Trophoblast cell (in vitro differentiated cells and primary cell): ENCODE results near the gene HBP1. TPM values are rescaled to one million over a fixed set of nuclear protein-coding genes. Genes with fewer than 3 reads are reported as not detected.

ENCODE experiments used
- DNase-seq, 2 donors: peaks; one replicate each; pipeline ENCODE4 v3.0.0-alpha.2; 2016
- H2AFZ ChIP-seq: 2 replicates; pipeline ENCODE4 v1.6.1; 2013; ENCODE audit warnings: low read length, moderate library complexity, mild to moderate bottlenecking; ENCODE audit not compliant: insufficient read depth, poor library complexity
- H2AK5ac ChIP-seq: 2 replicates; pipeline ENCODE4 v1.6.1; 2013; ENCODE audit warnings: mild to moderate bottlenecking, low read length
- H2BK120ac ChIP-seq: 2 replicates; pipeline ENCODE4 v1.6.1; 2013; ENCODE audit warnings: low read length, mild to moderate bottlenecking, moderate library complexity; ENCODE audit not compliant: insufficient read depth, poor library complexity
- H2BK12ac ChIP-seq: 2 replicates; pipeline ENCODE4 v1.6.1; 2013; ENCODE audit warnings: mild to moderate bottlenecking, low read length, moderate library complexity
- H2BK5ac ChIP-seq: 2 replicates; pipeline ENCODE4 v1.6.1; 2013; ENCODE audit warnings: low read length, low read depth, moderate library complexity, mild to moderate bottlenecking; ENCODE audit not compliant: poor library complexity
- H3K14ac ChIP-seq: 2 replicates; pipeline ENCODE4 v1.6.1; 2013; ENCODE audit warnings: mild to moderate bottlenecking, low read length
- H3K18ac ChIP-seq: 2 replicates; pipeline ENCODE4 v1.6.1; 2013; ENCODE audit warnings: mild to moderate bottlenecking, low read length
- H3K23ac ChIP-seq: 2 replicates; pipeline ENCODE4 v1.6.1; 2013; ENCODE audit warnings: low read length
- H3K27ac ChIP-seq: 2 replicates; pipeline ENCODE4 v1.5.1; 2013; ENCODE audit warnings: low read depth, mild to moderate bottlenecking, inconsistent platforms, low read length, moderate library complexity
- H3K27me3 ChIP-seq: 2 replicates; pipeline ENCODE4 v1.6.1; 2013; ENCODE audit warnings: inconsistent platforms, mild to moderate bottlenecking, low read length, moderate library complexity; ENCODE audit not compliant: insufficient read depth
- H3K36me3 ChIP-seq, 2 experiments: 1 replicate in 1 of 2; 2 replicates in 1 of 2; pipeline ENCODE4 v1.6.1; 2013; ENCODE audit warnings: low read length in 2 of 2, mild to moderate bottlenecking in 2 of 2, moderate library complexity in 1 of 2; ENCODE audit not compliant: insufficient read depth in 2 of 2, control insufficient read depth in 1 of 2
- H3K4ac ChIP-seq: 2 replicates; pipeline ENCODE4 v1.6.1; 2013; ENCODE audit warnings: low read depth, mild to moderate bottlenecking, low read length, moderate library complexity
- H3K4me1 ChIP-seq, 2 experiments: 1 replicate in 1 of 2; 2 replicates in 1 of 2; pipeline ENCODE4 v1.6.1; 2013; ENCODE audit warnings: low read length in 2 of 2, mild to moderate bottlenecking in 2 of 2, moderate library complexity in 1 of 2; ENCODE audit not compliant: insufficient read depth in 2 of 2, control insufficient read depth in 1 of 2
- H3K4me2 ChIP-seq: 2 replicates; pipeline ENCODE4 v1.6.1; 2013; ENCODE audit warnings: inconsistent platforms, mild to moderate bottlenecking, low read length, moderate library complexity
- H3K4me3 ChIP-seq: 2 replicates; pipeline ENCODE4 v1.5.1; 2013; ENCODE audit warnings: mild to moderate bottlenecking, low read depth, low read length, inconsistent platforms
- H3K79me1 ChIP-seq: one replicate; pipeline ENCODE4 v1.6.1; 2013; ENCODE audit warnings: low read length
- H3K79me2 ChIP-seq: 2 replicates; pipeline ENCODE4 v1.6.1; 2013; ENCODE audit warnings: low read length, mild to moderate bottlenecking; ENCODE audit not compliant: control insufficient read depth, insufficient read depth, poor library complexity
- H3K9ac ChIP-seq: 2 replicates; pipeline ENCODE4 v1.6.1; 2013; ENCODE audit warnings: mild to moderate bottlenecking, low read length
- H3K9me3 ChIP-seq: 2 replicates; pipeline ENCODE4 v1.6.1; 2013; ENCODE audit warnings: low read depth, mild to moderate bottlenecking, control low read depth, inconsistent platforms, low read length; ENCODE audit not compliant: insufficient read depth
- H4K12ac ChIP-seq: 2 replicates; pipeline ENCODE4 v1.6.1; 2013; ENCODE audit warnings: low read depth, mild to moderate bottlenecking, low read length, moderate library complexity
- H4K8ac ChIP-seq: 2 replicates; pipeline ENCODE4 v1.6.1; 2013; ENCODE audit warnings: low read depth, mild to moderate bottlenecking, low read length, moderate library complexity
- H4K91ac ChIP-seq: one replicate; pipeline ENCODE4 v1.6.1; 2013; ENCODE audit warnings: low read depth, mild to moderate bottlenecking, low read length, moderate library complexity
- WGBS: extraction: QIAGEN DNeasy Blood & Tissue Kit; methylation state at CpG from one replicate; pipeline ENCODE4 v1.1.7; 2013; ENCODE audit warnings: missing lambda C conversion rate; ENCODE audit not compliant: insufficient read length, insufficient coverage; ENCODE audit errors: extremely low coverage; 5-methylcytosine and 5-hydroxymethylcytosine counted together
- polyA plus RNA-seq: library from polyadenylated mRNA; stranded (reverse); fragments of 200-250 nt; gene quantifications from 2 replicates; pipeline ENCODE4 v1.2.3, GENCODE V29; 2013

Gene HBP1, protein sequence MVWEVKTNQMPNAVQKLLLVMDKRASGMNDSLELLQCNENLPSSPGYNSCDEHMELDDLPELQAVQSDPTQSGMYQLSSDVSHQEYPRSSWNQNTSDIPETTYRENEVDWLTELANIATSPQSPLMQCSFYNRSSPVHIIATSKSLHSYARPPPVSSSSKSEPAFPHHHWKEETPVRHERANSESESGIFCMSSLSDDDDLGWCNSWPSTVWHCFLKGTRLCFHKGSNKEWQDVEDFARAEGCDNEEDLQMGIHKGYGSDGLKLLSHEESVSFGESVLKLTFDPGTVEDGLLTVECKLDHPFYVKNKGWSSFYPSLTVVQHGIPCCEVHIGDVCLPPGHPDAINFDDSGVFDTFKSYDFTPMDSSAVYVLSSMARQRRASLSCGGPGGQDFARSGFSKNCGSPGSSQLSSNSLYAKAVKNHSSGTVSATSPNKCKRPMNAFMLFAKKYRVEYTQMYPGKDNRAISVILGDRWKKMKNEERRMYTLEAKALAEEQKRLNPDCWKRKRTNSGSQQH
- 57.3 and 66.9 TPM in 2 replicates for polyA plus RNA-seq

DNA sequence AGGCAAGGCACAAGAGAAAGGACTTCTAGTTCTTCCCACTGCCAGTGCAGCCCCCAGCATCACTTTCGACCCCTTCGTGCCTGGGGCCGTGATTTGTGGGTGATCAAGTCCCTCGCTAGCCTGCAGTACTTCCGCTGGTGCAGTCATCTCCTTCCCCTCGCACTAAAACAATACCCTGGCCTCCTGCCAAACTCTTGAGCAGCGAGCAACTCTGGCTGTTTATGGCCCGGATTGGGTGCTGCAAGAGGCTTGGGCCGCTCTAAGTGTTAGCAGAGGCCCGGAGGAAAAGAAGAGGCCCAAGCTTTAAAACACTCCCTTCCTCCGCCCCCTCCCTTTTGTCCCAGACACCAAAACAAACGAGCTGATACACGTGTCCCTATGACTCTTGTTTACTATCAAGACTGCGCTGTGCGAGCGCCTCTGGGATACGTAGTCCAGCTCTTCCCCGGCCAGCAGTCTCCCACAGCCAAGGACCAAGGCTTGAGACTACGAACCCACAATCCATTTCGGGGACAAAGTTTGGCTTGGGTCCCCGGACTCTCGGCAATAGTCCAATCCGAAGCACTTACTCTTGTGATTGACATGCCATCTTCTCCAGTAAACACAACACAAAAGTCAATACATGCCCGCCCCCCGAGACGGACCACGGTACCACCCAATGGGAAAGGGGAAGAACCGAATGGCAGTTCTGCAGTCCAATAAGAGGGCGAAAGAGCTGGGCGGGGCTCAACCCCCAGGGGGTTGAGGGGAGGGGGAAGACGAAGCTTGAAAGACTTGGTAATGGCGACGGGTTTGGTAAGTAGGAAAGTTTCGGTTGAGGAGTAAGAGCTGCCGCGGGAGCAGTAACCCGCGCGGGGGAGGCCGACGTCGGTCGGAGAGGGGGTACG is at the start of gene HBP1:
TSS of gene HBP1 (plus strand) at position 771 of the 887 bp plus-strand sequence. CDS start 10,891 bp downstream, outside the sequence.
- Histone ChIP-seq H3K4me2 (peak within 1 kb of the TSS; percentile 94), H3K79me1 (peaks cover 4% of the 10 kb centered on the region), H4K8ac (peak within 1 kb of the TSS; percentile 86), H3K27ac (peak within 1 kb of the TSS; percentile 93), H2BK120ac (peak within 1 kb of the TSS; percentile 83), H3K4me1 (peaks cover 0 to 1% of the 10 kb centered on the region in 2 experiments), H3K9me3 (no peaks in the 10 kb centered on the region), H3K14ac (peak within 1 kb of the TSS; percentile 84), H2BK12ac (peak within 1 kb of the TSS; percentile 71), H3K4ac (peak within 1 kb of the TSS; percentile 92), H3K36me3 (no peaks in the 10 kb centered on the region), H3K79me2 (peaks cover 5% of the 10 kb centered on the region), H3K9ac (peak within 1 kb of the TSS; percentile 88), H3K27me3 (no peaks in the 10 kb centered on the region), H3K4me3 (peak within 1 kb of the TSS; percentile 99), H3K23ac (no peak within 1 kb of the TSS), H2AK5ac (peak within 1 kb of the TSS; percentile 88), H4K12ac (peak within 1 kb of the TSS; percentile 44), H2AFZ (peak within 1 kb of the TSS; percentile 86), H2BK5ac (peak within 1 kb of the TSS; percentile 86), H4K91ac (peak within 1 kb of the TSS; percentile 88), H3K18ac (peak within 1 kb of the TSS; percentile 92)
- DNase-seq = peak; percentile 100
- no CpG with 5 or more reads among the region's 44 CpGs for WGBS

DNA sequence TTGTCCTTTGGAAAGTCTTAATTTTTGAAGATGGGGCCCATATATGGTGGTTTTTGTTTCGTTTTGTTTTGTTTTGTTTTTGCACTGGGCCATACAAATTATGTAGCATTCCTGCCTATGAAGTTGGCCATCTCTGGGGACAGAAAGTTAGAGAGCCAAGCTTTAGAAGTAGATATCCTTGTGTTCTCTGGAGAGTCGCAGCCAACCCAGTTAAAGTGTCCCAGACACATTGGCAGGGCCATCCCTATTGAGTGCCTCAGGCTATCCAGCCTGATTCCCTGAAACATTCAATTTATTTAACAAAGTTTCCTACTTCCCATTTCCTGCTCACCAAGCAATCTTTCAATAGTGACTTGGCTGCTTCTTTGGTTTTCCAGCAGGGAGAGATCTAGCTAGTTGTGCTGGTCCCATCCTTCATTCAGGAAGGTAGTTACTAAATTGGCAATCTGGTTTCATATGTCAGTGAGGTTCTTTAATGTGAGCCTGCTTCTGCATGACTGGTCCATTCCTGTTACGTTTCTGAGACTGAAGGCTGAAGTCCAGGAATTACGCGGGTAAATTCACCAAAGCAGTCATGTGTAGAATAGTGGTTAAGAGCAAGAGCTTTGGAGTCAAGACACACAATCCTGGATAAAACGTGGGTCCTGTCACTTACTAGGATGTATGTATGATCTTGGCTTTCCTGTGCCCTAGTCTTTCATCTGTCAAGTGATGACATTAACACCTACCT is 49.3 kb upstream of the HBP1 start:
- H2AK5ac ChIP-seq = no peak overlapping the region
- H2BK5ac ChIP-seq = no peak overlapping the region
- no peak overlapping the region for H2BK12ac ChIP-seq
- H4K91ac ChIP-seq = no peak overlapping the region
- H2AFZ ChIP-seq = no peak overlapping the region
- no peak overlapping the region for H3K4me3 ChIP-seq
- no peak for DNase-seq
- no peaks in the 10 kb centered on the region for H3K79me2 ChIP-seq
- no peak overlapping the region for H4K8ac ChIP-seq
- WGBS = no CpG with 5 or more reads among the region's 6 CpGs
- no peaks in the 10 kb centered on the region for H3K9me3 ChIP-seq
- no peaks in the 10 kb centered on the region for H3K27me3 ChIP-seq
- H3K4me1 ChIP-seq = peaks cover 0 to 5% of the 10 kb centered on the region in 2 experiments
- H3K23ac ChIP-seq = no peak overlapping the region
- H3K4me2 ChIP-seq = no peak overlapping the region
- H3K36me3 ChIP-seq = no peaks in the 10 kb centered on the region
- no peak overlapping the region for H4K12ac ChIP-seq
- H3K27ac ChIP-seq = no peak overlapping the region
- H3K14ac ChIP-seq = no peak overlapping the region
- no peak overlapping the region for H3K4ac ChIP-seq
- H3K18ac ChIP-seq = no peak overlapping the region
- H2BK120ac ChIP-seq = no peak overlapping the region
- H3K9ac ChIP-seq = no peak overlapping the region
- H3K79me1 ChIP-seq = no peaks in the 10 kb centered on the region

DNA sequence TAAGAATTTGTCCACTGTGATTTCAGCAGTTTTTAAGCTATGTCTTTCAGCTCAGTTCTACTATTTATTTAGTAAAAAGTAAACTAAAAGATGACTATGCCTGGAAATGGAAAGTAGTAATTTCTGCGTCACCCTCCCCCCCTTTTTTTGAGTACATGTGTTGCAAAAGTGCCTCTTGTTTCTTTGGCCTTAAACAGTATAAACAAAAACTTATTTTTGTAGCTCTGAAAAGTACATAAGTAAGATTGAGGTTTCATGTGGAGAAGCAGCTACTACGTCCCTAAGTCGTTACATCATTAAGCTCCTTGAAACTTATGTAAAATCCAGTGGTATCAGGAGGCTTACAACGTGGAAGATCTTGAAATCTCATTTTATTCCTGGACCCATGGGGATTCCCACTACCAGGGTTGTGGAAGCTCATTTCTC is 46.3 kb upstream of the HBP1 start:
- H3K23ac ChIP-seq = no peak overlapping the region
- H2AFZ ChIP-seq = no peak overlapping the region
- no peaks in the 10 kb centered on the region for H3K79me2 ChIP-seq
- DNase-seq = no peak
- no peak overlapping the region for H3K4me3 ChIP-seq
- H3K4me2 ChIP-seq = no peak overlapping the region
- H3K4ac ChIP-seq = no peak overlapping the region
- H3K14ac ChIP-seq = no peak overlapping the region
- H2BK120ac ChIP-seq = no peak overlapping the region
- no peak overlapping the region for H3K18ac ChIP-seq
- H4K91ac ChIP-seq = no peak overlapping the region
- no peak overlapping the region for H2AK5ac ChIP-seq
- H4K12ac ChIP-seq = no peak overlapping the region
- no peak overlapping the region for H3K27ac ChIP-seq
- no peaks in the 10 kb centered on the region for H3K27me3 ChIP-seq
- no peak overlapping the region for H2BK5ac ChIP-seq
- no CpG with 5 or more reads among the region's 4 CpGs for whole genome bisulfite sequencing
- H4K8ac ChIP-seq = no peak overlapping the region
- H3K9ac ChIP-seq = no peak overlapping the region
- no peaks in the 10 kb centered on the region for H3K9me3 ChIP-seq
- no peaks in the 10 kb centered on the region for H3K36me3 ChIP-seq
- peaks cover 0 to 5% of the 10 kb centered on the region in 2 experiments for H3K4me1 ChIP-seq
- no peaks in the 10 kb centered on the region for H3K79me1 ChIP-seq
- no peak overlapping the region for H2BK12ac ChIP-seq

DNA sequence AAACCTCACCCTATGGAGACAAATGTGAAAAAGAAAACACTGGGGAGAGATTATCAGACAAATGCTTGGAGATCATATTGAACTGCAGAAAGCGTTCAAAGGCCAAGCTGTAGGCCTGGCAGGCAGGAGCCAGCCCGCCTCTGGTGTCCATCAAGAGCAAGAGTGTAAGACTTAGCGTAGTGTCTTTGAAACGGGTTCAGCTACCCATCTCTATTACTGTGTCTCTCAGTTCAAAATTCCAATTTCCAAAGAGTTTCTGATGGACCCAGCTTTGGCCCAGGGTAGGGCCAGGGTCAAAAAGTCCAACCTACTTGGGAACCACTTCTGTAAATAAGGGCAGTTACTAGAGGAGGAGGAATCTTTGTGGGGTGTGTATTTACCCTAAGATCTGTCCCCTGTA is 45.4 kb upstream of the HBP1 start:
- H3K4ac ChIP-seq = no peak overlapping the region
- no peak overlapping the region for H3K4me2 ChIP-seq
- no peak overlapping the region for H3K4me3 ChIP-seq
- no peaks in the 10 kb centered on the region for H3K9me3 ChIP-seq
- no peak overlapping the region for H2AFZ ChIP-seq
- H3K79me2 ChIP-seq = no peaks in the 10 kb centered on the region
- H3K18ac ChIP-seq = no peak overlapping the region
- no peak overlapping the region for H2BK12ac ChIP-seq
- no peak overlapping the region for H2BK120ac ChIP-seq
- no peak overlapping the region for H2AK5ac ChIP-seq
- H3K27ac ChIP-seq = no peak overlapping the region
- WGBS = no CpG with 5 or more reads among the region's 4 CpGs
- no peak overlapping the region for H4K12ac ChIP-seq
- H3K23ac ChIP-seq = no peak overlapping the region
- H2BK5ac ChIP-seq = no peak overlapping the region
- no peak overlapping the region for H3K14ac ChIP-seq
- H4K91ac ChIP-seq = no peak overlapping the region
- no peak for DNase-seq
- H3K27me3 ChIP-seq = no peaks in the 10 kb centered on the region
- H3K4me1 ChIP-seq = peaks cover 0 to 4% of the 10 kb centered on the region in 2 experiments
- no peak overlapping the region for H3K9ac ChIP-seq
- no peaks in the 10 kb centered on the region for H3K36me3 ChIP-seq
- no peak overlapping the region for H4K8ac ChIP-seq
- H3K79me1 ChIP-seq = no peaks in the 10 kb centered on the region
